Measurements from ENCODE around the gene CNOT4. TPM values are rescaled to one million over a fixed set of nuclear protein-coding genes. Genes with fewer than 3 reads are reported as not detected.
"Not testable (repeated sequence)": the region's sequence is repeated elsewhere in the genome, so short reads cannot be mapped to it uniquely, and the experiment has no call there.

Gene CNOT4
- total RNA-seq, 3 donors from 2014 or later: 21.6 to 31.6 (median 22.2) TPM

DNA sequence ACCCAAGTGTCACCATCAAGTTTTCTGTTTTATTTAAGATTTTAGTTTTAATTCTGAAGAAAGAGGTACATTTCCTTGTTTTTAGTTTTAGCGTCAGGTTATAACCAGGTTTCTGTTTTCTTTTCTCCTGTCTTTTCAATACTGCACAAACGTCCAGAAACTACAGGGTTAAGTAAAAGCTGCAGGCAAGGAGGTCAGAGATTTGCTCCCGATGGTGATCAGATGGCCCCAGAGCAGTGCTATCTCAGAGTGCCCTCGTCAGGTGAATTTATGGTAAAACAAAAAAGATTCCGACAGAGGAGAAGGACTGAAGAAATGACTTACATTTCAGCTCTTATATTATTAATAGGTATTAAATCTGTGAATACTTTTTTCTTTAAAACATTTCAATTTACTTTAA is 148.1 kb downstream of the CNOT4 start:
- Histone ChIP-seq H3K4me3 (no peak overlapping the region), H3K27me3 (no peaks in the 10 kb centered on the region), H3K4me1 (no peaks in the 10 kb centered on the region), H3K27ac (no peak overlapping the region), H3K36me3 (no peaks in the 10 kb centered on the region), H3K9me3 (no peaks in the 10 kb centered on the region)
- DNase-seq (ENCODE audit: low spot score in 2 of 2): no peak
- TF ChIP-seq, protein P1, sequence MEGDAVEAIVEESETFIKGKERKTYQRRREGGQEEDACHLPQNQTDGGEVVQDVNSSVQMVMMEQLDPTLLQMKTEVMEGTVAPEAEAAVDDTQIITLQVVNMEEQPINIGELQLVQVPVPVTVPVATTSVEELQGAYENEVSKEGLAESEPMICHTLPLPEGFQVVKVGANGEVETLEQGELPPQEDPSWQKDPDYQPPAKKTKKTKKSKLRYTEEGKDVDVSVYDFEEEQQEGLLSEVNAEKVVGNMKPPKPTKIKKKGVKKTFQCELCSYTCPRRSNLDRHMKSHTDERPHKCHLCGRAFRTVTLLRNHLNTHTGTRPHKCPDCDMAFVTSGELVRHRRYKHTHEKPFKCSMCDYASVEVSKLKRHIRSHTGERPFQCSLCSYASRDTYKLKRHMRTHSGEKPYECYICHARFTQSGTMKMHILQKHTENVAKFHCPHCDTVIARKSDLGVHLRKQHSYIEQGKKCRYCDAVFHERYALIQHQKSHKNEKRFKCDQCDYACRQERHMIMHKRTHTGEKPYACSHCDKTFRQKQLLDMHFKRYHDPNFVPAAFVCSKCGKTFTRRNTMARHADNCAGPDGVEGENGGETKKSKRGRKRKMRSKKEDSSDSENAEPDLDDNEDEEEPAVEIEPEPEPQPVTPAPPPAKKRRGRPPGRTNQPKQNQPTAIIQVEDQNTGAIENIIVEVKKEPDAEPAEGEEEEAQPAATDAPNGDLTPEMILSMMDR (IDR thresholded peaks at IDR 0.05): no peak
- TF ChIP-seq POLR2A (IDR thresholded peaks at IDR 0.05) (no peak), POLR2AphosphoS5 (IDR thresholded peaks at IDR 0.05) (no peak)
- intact Hi-C loops (cut with DNase I; ENCODE audit: low total_unique reads): no loop called here

DNA sequence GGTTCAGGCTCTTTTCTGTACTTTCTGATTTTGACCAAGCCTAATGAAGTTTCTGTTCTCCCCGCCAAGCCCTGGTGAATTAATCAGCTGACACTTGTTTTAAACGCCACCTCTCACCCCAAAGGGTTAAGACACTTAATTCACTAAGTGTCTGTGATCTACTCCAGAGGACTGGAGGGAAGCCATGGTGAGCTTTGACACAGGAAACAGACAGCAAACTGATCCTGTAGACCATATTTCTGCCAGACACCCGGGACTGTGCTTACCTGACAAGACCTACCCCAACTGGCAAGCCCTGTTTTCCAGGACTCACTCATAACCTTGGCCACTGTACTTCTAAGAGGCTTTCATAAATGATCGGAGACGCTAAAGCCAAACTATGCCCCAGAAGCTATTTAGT is 150.3 kb downstream of the CNOT4 start:
- Histone ChIP-seq H3K9me3 (no peaks in the 10 kb centered on the region), H3K4me3 (no peak overlapping the region), H3K27ac (no peak overlapping the region), H3K4me1 (no peaks in the 10 kb centered on the region), H3K36me3 (no peaks in the 10 kb centered on the region), H3K27me3 (no peaks in the 10 kb centered on the region)
- TF ChIP-seq POLR2A (IDR thresholded peaks at IDR 0.05) (no peak), POLR2AphosphoS5 (IDR thresholded peaks at IDR 0.05) (no peak)
- TF ChIP-seq, protein P1 (IDR thresholded peaks at IDR 0.05): no peak
- DNase-seq (ENCODE audit: low spot score in 2 of 2): no peak
- intact Hi-C loops (cut with DNase I; ENCODE audit: low total_unique reads): no loop called here

DNA sequence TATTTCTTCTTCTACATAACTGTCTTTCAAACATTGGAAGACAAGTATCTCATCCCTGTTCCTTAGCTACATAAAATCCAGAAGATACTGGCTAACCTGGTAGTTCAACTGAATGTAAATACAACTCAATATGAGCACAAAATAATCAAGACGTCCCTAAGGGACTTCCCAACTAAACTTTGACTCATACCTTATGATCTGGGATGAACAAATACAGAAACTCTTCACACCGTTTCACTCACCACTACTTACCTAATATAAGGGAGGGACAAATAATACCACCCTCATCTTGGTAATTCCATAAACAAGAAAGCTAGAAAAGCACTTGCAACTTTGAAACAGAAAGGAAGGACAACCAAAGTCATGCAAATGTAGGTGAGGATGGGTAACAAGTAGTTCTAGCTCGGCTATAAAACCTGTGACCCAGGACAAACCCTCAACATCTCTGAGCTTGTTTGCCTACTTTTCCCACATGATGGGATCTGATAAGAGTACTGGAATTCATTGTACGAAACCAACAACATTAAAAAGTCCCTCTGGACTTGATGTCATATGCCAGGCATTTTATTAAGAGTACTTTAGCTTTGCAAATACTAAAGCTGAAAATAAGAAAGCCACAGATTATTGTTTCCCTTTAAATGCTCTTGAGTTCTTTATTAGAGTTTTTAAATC is 154.4 kb downstream of the CNOT4 start:
- no peaks in the 10 kb centered on the region for H3K36me3 ChIP-seq
- intact Hi-C loops (cut with DNase I; ENCODE audit: low total_unique reads): no loop called here
- no peaks in the 10 kb centered on the region for H3K4me1 ChIP-seq
- H3K4me3 ChIP-seq: no peak overlapping the region
- TF ChIP-seq, protein P1 (IDR thresholded peaks at IDR 0.05): no peak
- TF ChIP-seq POLR2AphosphoS5 (IDR thresholded peaks at IDR 0.05) (no peak), POLR2A (IDR thresholded peaks at IDR 0.05) (no peak)
- H3K9me3 ChIP-seq: no peaks in the 10 kb centered on the region
- DNase-seq (ENCODE audit: low spot score in 2 of 2): no peak
- no peak overlapping the region for H3K27ac ChIP-seq
- H3K27me3 ChIP-seq: no peaks in the 10 kb centered on the region

DNA sequence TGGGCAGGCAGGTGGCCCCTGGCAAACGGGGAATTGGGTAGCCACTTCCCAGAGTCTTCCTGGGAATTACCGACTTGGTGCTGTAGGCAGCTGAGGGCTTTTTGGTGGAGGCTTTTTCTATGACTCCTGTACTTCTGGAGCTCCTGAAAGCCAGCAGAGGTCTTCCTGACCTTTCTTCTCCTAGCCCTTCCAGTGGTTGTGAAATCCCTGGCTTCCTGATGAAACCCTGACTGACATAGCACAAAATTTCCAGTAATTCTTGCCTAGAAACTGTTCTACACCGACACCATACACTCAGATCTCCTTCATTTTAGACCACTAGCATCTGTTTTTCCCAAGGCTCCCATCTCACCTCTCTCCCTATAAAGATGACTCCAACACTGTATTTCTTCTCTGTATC is 156.1 kb downstream of the CNOT4 start:
- no peak overlapping the region for H3K4me3 ChIP-seq
- no peaks in the 10 kb centered on the region for H3K4me1 ChIP-seq
- H3K9me3 ChIP-seq: no peaks in the 10 kb centered on the region
- no peaks in the 10 kb centered on the region for H3K27me3 ChIP-seq
- intact Hi-C loops (cut with DNase I; ENCODE audit: low total_unique reads): no loop called here
- H3K36me3 ChIP-seq: no peaks in the 10 kb centered on the region
- no peak overlapping the region for H3K27ac ChIP-seq
- no peak for DNase-seq (ENCODE audit: low spot score in 2 of 2)
- TF ChIP-seq POLR2A (IDR thresholded peaks at IDR 0.05) (no peak), POLR2AphosphoS5 (IDR thresholded peaks at IDR 0.05) (no peak)
- TF ChIP-seq, protein P1 (IDR thresholded peaks at IDR 0.05): no peak

DNA sequence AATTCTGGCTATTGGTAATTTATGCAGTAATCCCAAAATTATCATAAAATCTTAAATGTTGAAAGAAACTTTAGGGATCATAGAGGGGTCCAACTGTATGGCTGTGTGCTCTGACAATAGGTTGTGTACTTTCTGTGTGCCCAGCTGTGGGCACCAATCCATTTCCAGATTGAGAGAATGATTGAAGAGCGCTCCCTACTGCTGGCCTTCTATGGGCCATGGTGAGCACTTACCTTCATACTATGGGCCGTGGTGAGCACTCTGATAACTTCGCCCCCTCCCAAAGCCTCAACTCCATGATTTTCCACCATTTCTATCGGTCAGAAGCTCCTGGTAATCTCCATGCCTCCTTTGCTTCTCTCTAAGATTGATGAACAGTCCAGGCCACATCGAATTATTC is 157.6 kb downstream of the CNOT4 start:
- TF ChIP-seq POLR2A (IDR thresholded peaks at IDR 0.05) (no peak), POLR2AphosphoS5 (IDR thresholded peaks at IDR 0.05) (no peak)
- TF ChIP-seq, protein P1 (IDR thresholded peaks at IDR 0.05): no peak
- Histone ChIP-seq H3K27me3 (no peaks in the 10 kb centered on the region), H3K36me3 (no peaks in the 10 kb centered on the region), H3K4me3 (no peak overlapping the region), H3K9me3 (no peaks in the 10 kb centered on the region), H3K4me1 (no peaks in the 10 kb centered on the region), H3K27ac (no peak overlapping the region)
- intact Hi-C loops (cut with DNase I; ENCODE audit: low total_unique reads): no loop called here
- DNase-seq (ENCODE audit: low spot score in 2 of 2): no peak

DNA sequence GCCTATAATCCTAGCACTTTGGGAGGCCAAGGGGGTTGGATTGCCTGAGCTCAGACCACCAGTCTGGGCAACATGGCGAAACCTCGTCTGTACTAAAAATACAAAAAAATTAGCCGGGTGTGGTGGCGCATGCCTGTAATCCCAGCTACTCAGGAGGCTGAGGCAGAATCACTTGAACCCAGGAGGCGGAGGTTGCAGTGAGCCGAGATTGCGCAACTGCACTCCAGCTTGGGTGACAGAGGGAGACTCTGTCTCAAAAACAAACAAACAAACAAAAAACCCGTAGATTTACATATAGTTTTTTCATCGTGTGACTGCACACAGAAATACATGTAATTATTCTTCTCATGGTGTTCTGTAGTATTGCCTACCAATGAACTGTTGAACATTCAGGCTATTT is 158.8 kb downstream of the CNOT4 start:
- DNase-seq (ENCODE audit: low spot score in 2 of 2); H3K27me3 ChIP-seq; H3K9me3 ChIP-seq; intact Hi-C loops (cut with DNase I; ENCODE audit: low total_unique reads); H3K27ac ChIP-seq; H3K4me1 ChIP-seq; H3K4me3 ChIP-seq; H3K36me3 ChIP-seq: not testable (repeated sequence)

All from breast epithelium (tissue), 4 donors.